HG03378 (cell line): ENCODE results near the gene CSHL1.
"Not testable (repeated sequence)": the region's sequence is repeated elsewhere in the genome, so short reads cannot be mapped to it uniquely, and the experiment has no call there.

Source experiments
- ATAC-seq: cut with Tn5 transposase; IDR thresholded peaks from one replicate; pipeline ENCODE4 v1.9.1; 2021; ENCODE audit warnings: mild to moderate bottlenecking, moderate library complexity; ENCODE audit not compliant: unreplicated experiment

The CSHL1 gene

GRCh38 chr17:63892316-63893037 lies 18.6 kb downstream of the CSHL1 start:
- not testable (repeated sequence) for ATAC-seq

- ATAC-seq, result not testable (repeated sequence)
Observed at GRCh38 chr17:63889026-63889848, 21.8 kb downstream of the CSHL1 start.

GRCh38 chr17:63885119-63885518 lies 25.9 kb downstream of the CSHL1 start:
- not testable (repeated sequence) for ATAC-seq

- ATAC-seq, result not testable (repeated sequence)
Observed at GRCh38 chr17:63882626-63883126, 28.4 kb downstream of the CSHL1 start.

GRCh38 chr17:63881935-63882601 lies 29.0 kb downstream of the CSHL1 start, which contains the start of gene GH2:
TSS of gene GH2 (minus strand) at chr17:63881944. CDS start at chr17:63881801, 143 bp downstream.
- no peak for ATAC-seq

DNA sequence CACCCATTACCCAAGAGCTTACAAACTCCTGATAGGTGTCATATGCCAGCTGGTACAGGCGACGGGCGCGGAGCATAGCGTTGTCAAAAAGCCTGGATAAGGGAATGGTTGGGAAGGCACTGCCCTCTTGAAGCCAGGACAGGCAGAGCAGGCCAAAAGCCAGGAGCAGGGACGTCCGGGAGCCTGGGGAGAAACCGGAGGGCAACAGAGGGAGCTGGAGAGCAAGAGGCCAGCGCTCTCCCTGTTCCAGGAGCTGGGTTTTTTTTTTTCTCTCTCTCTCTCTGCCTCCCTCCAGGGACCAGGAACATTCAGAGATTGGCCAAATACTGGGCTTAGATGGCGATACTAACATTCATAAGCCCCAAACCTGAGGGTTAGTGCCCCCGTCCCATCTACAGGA lies 29.7 kb downstream of the CSHL1 start:
- ATAC-seq, result not testable (repeated sequence)

GRCh38 chr17:63880706-63881105 lies 30.4 kb downstream of the CSHL1 start:
- no peak for ATAC-seq

DNA sequence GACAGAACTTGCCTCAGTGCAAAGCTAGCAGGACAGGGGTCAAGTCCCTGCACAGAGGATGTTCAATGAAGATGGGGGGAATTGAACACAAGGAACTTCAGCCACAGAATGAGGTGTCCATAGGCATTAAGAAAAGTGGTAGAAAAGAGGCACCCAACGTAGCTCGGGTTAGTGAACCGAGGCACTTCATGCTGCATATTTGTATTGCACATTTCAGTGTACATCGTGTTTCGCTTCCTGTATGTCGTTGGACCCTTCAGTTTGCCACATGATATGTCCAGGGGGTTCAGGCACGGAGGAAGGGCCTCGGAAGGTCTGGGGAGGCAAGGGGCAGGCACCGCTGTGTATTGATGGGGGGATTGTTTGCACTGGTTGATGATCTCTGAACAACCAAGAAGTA lies 32.6 kb downstream of the CSHL1 start:
- ATAC-seq, result not testable (repeated sequence)

DNA sequence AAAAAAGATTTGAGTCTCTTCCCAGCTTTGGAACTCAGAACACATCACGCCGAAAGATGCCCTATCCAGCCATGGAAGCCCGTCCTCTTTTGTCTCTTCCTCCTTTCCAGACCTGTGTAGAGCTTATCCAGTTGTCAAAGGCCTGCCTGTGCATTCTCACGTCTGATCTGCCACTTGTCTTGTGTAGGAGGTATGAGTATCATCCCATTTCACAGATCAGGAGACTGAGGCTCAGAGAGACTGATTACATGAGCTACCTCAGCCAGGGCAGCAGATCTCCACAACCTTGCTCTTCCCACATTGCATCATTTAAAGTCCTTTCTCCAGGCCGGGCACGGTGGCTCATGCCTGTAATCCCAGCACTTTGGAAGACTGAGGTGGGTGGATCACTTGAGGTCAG lies 36.4 kb downstream of the CSHL1 start:
- ATAC-seq, result not testable (repeated sequence)

GRCh38 chr17:63874061-63874626 lies 36.9 kb downstream of the CSHL1 start:
- ATAC-seq, result not testable (repeated sequence)

DNA sequence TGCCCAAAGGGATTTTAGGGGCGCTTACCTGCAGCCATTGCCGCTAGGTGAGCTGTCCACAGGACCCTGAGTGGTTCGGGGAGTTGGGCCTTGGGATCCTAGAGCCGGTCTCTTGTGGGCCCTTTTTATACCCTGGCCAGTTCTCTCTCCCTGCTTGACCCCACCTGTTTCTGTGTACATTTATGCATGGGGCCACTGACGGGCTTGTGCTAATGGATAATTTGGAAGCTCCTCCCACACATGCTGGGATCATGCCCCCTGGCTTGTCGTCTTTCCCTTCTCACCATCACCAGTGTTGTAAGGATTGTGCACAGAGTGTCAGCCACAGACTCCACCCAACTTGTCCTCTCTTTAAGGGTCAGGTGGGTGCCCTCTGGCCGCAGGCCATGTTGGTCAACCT lies 37.5 kb downstream of the CSHL1 start, which contains the start of gene CSH2:
Gene CSH2, minus strand, starts transcription at position 101 of the 400 bp plus-strand sequence. Its CDS starts 63 bp downstream, at position 38.
- ATAC-seq, result not testable (repeated sequence)

DNA sequence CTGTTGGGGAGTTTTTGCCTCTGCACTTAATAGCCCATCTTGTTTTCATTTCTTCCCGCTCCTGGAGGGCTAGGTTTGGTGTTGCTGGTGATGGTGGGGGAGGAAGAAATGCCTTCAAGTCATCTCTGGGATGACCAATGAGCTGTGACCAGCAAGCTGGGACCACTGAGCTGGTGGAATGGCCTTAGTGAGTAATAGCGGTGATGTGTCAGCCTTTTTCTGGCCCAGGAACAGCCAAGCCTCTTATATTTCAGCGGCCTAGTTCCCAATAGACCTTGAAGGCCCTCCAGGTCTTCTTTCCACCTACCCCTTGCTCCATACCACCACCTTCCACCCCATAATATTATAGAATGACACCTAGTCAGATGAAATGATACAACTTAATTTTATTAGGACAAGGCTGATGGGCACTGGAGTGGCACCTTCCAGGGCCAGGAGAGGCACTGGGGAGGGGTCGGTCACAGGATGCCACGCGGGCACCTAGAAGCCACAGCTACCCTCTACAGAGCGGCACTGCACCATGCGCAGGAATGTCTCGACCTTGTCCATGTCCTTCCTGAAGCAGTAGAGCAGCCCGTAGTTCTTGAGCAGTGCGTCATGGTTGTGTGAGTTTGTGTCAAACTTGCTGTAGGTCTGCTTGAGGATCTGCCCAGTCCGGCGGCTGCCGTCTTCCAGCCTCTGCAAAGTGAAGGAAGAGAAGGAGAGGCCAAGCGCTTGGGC lies 39.3 kb downstream of the CSHL1 start:
- not testable (repeated sequence) for ATAC-seq

DNA sequence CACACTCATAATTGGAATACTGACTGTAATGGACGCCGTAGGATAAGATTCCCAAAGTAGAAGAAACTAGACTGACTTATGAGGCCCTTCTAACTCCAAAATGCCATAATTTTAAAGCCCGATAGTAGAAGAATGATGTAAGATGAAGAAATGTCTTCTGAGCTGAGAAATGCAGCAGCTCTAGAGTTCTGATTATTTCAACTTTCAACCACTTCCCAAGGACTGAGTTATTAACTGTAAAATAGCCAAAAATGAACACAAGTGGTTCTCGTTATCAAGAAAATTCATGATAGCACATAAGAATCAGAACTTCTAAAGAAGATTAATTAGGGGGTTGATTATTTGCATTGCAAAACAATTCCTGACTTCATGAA lies 40.8 kb downstream of the CSHL1 start:
- ATAC-seq, result not testable (repeated sequence)

GRCh38 chr17:63869491-63870291 lies 41.4 kb downstream of the CSHL1 start:
- not testable (repeated sequence) for ATAC-seq

DNA sequence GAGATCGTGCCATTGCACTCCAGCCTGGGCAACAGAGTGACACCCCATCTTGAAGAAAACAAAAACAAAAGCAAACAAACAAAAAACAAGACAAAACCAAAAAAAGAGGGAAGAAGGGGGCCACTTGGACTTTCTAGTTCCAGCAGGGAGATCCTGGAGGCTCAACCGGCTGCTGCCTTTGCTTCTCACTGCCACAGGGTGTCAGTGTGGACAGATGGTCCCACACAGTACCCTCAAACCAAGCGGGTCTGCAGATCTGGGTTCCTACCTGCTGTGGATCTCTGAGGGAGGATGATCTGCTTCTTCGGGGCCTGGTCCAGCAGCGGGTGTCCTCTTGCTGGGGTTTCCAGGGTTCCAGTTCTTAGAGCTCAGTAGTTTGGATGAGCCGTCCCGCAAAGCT lies 44.4 kb downstream of the CSHL1 start:
- not testable (repeated sequence) for ATAC-seq
